ENCODE measurements around the gene PCGF1.

- TF ChIP-seq RAD21 (IDR thresholded peaks at IDR 0.05; ENCODE audit: low read depth), result no peak
- no peak for TF ChIP-seq TEAD4 (IDR thresholded peaks at IDR 0.05)
- TF ChIP-seq YY1 (IDR thresholded peaks at IDR 0.05; ENCODE audit: low read depth), result no peak
- no peak for TF ChIP-seq FOXM1 (IDR thresholded peaks at IDR 0.05; ENCODE audit: borderline replicate concordance, low read depth)
- TF ChIP-seq EP300 (IDR thresholded peaks at IDR 0.05; ENCODE audit: borderline replicate concordance), result no peak
- TF ChIP-seq REST (IDR thresholded peaks at IDR 0.05; ENCODE audit: low read depth), result no peak
- no peak for TF ChIP-seq CEBPB (IDR thresholded peaks at IDR 0.05)
- no peak for TF ChIP-seq MAX (IDR thresholded peaks at IDR 0.05)
- no peak for TF ChIP-seq CREB1 (IDR thresholded peaks at IDR 0.05; ENCODE audit: low read depth)
- TF ChIP-seq TAF1 (IDR thresholded peaks at IDR 0.05; ENCODE audit: low read depth), result no peak
Measured at GRCh38 chr2:74527741-74528140, 20.2 kb upstream of the PCGF1 start.
